ENCODE results near the gene PDZD2. TPM values are rescaled to one million over a fixed set of nuclear protein-coding genes. Genes with fewer than 3 reads are reported as not detected.
A peak's percentile ranks its signal among the peaks of the same experiment; 100 is the strongest.

PDZD2 gene
- total RNA-seq, 1 donor from 2014 or later: 0.65 TPM

GRCh38 chr5:31954091-31954490 is 315.2 kb downstream of the PDZD2 start:
- TF ChIP-seq CTCF (conservative IDR thresholded peaks at IDR 0.05): no peak
- Mint-ChIP-seq H3K4me3 (no peak overlapping the region), H3K4me1 (no peaks in the 10 kb centered on the region), H3K27me3 (ENCODE audit: low read depth) (no peaks in the 10 kb centered on the region), H3K9me3 (peaks cover 10% of the 10 kb centered on the region), H3K36me3 (ENCODE audit: low read depth) (no peaks in the 10 kb centered on the region), H3K27ac (ENCODE audit: unreplicated experiment) (no peak overlapping the region)
- DNase-seq (ENCODE audit: low read depth, low spot score): no peak

- Mint-ChIP-seq H3K27ac (ENCODE audit: unreplicated experiment) (peak overlapping the region; percentile 29), H3K4me3 (no peak overlapping the region), H3K9me3 (peaks cover 3% of the 10 kb centered on the region), H3K36me3 (ENCODE audit: low read depth) (no peaks in the 10 kb centered on the region), H3K4me1 (no peaks in the 10 kb centered on the region), H3K27me3 (ENCODE audit: low read depth) (no peaks in the 10 kb centered on the region)
- no peak for DNase-seq (ENCODE audit: low read depth, low spot score)
- no peak for TF ChIP-seq CTCF (conservative IDR thresholded peaks at IDR 0.05)
Observed at GRCh38 chr5:31957151-31957550, 318.2 kb downstream of the PDZD2 start.

GRCh38 chr5:31962351-31962751 is 323.4 kb downstream of the PDZD2 start:
- Mint-ChIP-seq H3K36me3 (ENCODE audit: low read depth) (no peaks in the 10 kb centered on the region), H3K9me3 (peaks cover 2% of the 10 kb centered on the region), H3K4me1 (peaks cover 6% of the 10 kb centered on the region), H3K4me3 (no peak overlapping the region), H3K27ac (ENCODE audit: unreplicated experiment) (no peak overlapping the region), H3K27me3 (ENCODE audit: low read depth) (no peaks in the 10 kb centered on the region)
- TF ChIP-seq CTCF (conservative IDR thresholded peaks at IDR 0.05): no peak
- DNase-seq (ENCODE audit: low read depth, low spot score): no peak

- Mint-ChIP-seq H3K4me1 (peaks cover 6% of the 10 kb centered on the region), H3K9me3 (peaks cover 2% of the 10 kb centered on the region), H3K36me3 (ENCODE audit: low read depth) (no peaks in the 10 kb centered on the region), H3K4me3 (no peak overlapping the region), H3K27ac (ENCODE audit: unreplicated experiment) (no peak overlapping the region), H3K27me3 (ENCODE audit: low read depth) (no peaks in the 10 kb centered on the region)
- DNase-seq (ENCODE audit: low read depth, low spot score): no peak
- TF ChIP-seq CTCF (conservative IDR thresholded peaks at IDR 0.05): no peak
Observed at GRCh38 chr5:31962871-31963307, 324.0 kb downstream of the PDZD2 start.

GRCh38 chr5:31963358-31964006 is 324.6 kb downstream of the PDZD2 start:
- Mint-ChIP-seq H3K9me3 (peaks cover 2% of the 10 kb centered on the region), H3K36me3 (ENCODE audit: low read depth) (no peaks in the 10 kb centered on the region), H3K27ac (ENCODE audit: unreplicated experiment) (no peak overlapping the region), H3K4me3 (no peak overlapping the region), H3K4me1 (peaks cover 6% of the 10 kb centered on the region), H3K27me3 (ENCODE audit: low read depth) (no peaks in the 10 kb centered on the region)
- no peak for TF ChIP-seq CTCF (conservative IDR thresholded peaks at IDR 0.05)
- no peak for DNase-seq (ENCODE audit: low read depth, low spot score)
